ENCODE data around the gene CARD10.

Gene CARD10

GRCh38 chr22:37443977-37444376 lies 75.2 kb downstream of the CARD10 start:
- Histone ChIP-seq H3K79me2 (ENCODE audit: insufficient read depth, low read length) (no peaks in the 10 kb centered on the region), H4K20me1 (ENCODE audit: insufficient read depth, low read length, poor library complexity, severe bottlenecking) (no peaks in the 10 kb centered on the region), H3K9me2 (replicated peaks; ENCODE audit: low read depth, low read length) (no peaks in the 10 kb centered on the region), H3K4me3 (ENCODE audit: low read length, poor library complexity, severe bottlenecking) (no peak overlapping the region), H3K4me1 (ENCODE audit: insufficient read depth, low read length, poor library complexity, severe bottlenecking) (no peaks in the 10 kb centered on the region), H3K36me3 (ENCODE audit: insufficient read depth, low read length) (no peaks in the 10 kb centered on the region), H2AFZ (ENCODE audit: low read length) (no peak overlapping the region), H3K9me3 (ENCODE audit: insufficient read depth, low read depth, low read length) (no peaks in the 10 kb centered on the region), H3K9ac (ENCODE audit: low read depth, low read length, poor library complexity, severe bottlenecking) (no peak overlapping the region), H3K4me2 (ENCODE audit: low read depth, low read length, poor library complexity, severe bottlenecking) (no peak overlapping the region), H3F3A (ENCODE audit: low read depth) (no peaks in the 10 kb centered on the region), H3K27me3 (ENCODE audit: insufficient read depth, low read length, poor library complexity, severe bottlenecking) (no peaks in the 10 kb centered on the region)
- no peak for TF ChIP-seq CTCF (conservative IDR thresholded peaks at IDR 0.05; ENCODE audit: low read length)
- TF ChIP-seq EZH2phosphoT487 (IDR thresholded peaks at IDR 0.05; ENCODE audit: borderline replicate concordance): no peak

DNA sequence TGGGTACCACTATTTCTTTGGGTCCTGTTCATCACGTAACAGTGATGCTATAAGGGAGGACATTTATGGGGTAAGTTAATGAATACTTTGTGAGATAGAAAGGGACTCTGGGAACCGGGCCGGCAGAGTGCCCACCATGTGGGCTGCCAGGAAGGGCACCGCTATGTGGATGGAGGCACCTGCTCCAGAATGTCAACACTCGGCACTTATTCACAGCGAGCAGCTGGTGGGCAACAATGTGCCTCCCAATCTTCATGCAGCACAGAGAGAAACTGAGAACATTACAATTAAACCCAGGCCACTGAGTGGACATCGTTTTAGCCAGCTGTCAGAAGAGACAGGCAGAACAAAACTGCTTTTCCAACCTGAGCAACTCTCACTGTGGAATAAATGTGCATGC lies 76.1 kb downstream of the CARD10 start:
- TF ChIP-seq CTCF (conservative IDR thresholded peaks at IDR 0.05; ENCODE audit: low read length) (no peak), EZH2phosphoT487 (IDR thresholded peaks at IDR 0.05; ENCODE audit: borderline replicate concordance) (no peak)
- Histone ChIP-seq H3K79me2 (ENCODE audit: insufficient read depth, low read length) (no peaks in the 10 kb centered on the region), H3K9me3 (ENCODE audit: insufficient read depth, low read depth, low read length) (no peaks in the 10 kb centered on the region), H3K4me1 (ENCODE audit: insufficient read depth, low read length, poor library complexity, severe bottlenecking) (no peaks in the 10 kb centered on the region), H2AFZ (ENCODE audit: low read length) (no peak overlapping the region), H3K4me2 (ENCODE audit: low read depth, low read length, poor library complexity, severe bottlenecking) (no peak overlapping the region), H3F3A (ENCODE audit: low read depth) (no peaks in the 10 kb centered on the region), H3K36me3 (ENCODE audit: insufficient read depth, low read length) (no peaks in the 10 kb centered on the region), H4K20me1 (ENCODE audit: insufficient read depth, low read length, poor library complexity, severe bottlenecking) (no peaks in the 10 kb centered on the region), H3K27me3 (ENCODE audit: insufficient read depth, low read length, poor library complexity, severe bottlenecking) (no peaks in the 10 kb centered on the region), H3K4me3 (ENCODE audit: low read length, poor library complexity, severe bottlenecking) (no peak overlapping the region), H3K9me2 (replicated peaks; ENCODE audit: low read depth, low read length) (no peaks in the 10 kb centered on the region), H3K9ac (ENCODE audit: low read depth, low read length, poor library complexity, severe bottlenecking) (no peak overlapping the region)

DNA sequence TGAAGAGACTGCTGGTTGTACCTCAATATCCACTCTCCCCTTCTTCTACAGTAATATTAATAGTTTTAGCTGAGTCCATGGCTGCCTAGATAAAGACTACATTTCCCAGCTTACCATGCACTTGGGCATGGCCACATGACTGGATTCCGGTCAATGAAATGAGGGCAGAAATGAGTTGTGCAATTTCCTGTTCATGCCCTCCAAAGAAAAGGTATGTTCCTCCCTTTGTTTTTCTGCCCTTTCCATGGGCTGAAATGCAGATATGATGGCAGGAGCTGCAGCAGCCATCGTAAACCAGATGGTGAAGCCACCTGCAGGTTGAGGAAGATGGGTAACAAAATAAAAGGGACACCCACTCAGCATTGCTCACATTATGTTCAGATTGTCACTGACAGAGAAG lies 76.7 kb downstream of the CARD10 start:
- H3K4me3 ChIP-seq (ENCODE audit: low read length, poor library complexity, severe bottlenecking): no peak overlapping the region
- H3K9ac ChIP-seq (ENCODE audit: low read depth, low read length, poor library complexity, severe bottlenecking): no peak overlapping the region
- no peaks in the 10 kb centered on the region for H3K9me2 ChIP-seq (replicated peaks; ENCODE audit: low read depth, low read length)
- no peaks in the 10 kb centered on the region for H3K4me1 ChIP-seq (ENCODE audit: insufficient read depth, low read length, poor library complexity, severe bottlenecking)
- no peak overlapping the region for H2AFZ ChIP-seq (ENCODE audit: low read length)
- no peaks in the 10 kb centered on the region for H3K27me3 ChIP-seq (ENCODE audit: insufficient read depth, low read length, poor library complexity, severe bottlenecking)
- H3K9me3 ChIP-seq (ENCODE audit: insufficient read depth, low read depth, low read length): no peaks in the 10 kb centered on the region
- H3K79me2 ChIP-seq (ENCODE audit: insufficient read depth, low read length): no peaks in the 10 kb centered on the region
- no peaks in the 10 kb centered on the region for H3K36me3 ChIP-seq (ENCODE audit: insufficient read depth, low read length)
- TF ChIP-seq CTCF (conservative IDR thresholded peaks at IDR 0.05; ENCODE audit: low read length) (no peak), EZH2phosphoT487 (IDR thresholded peaks at IDR 0.05; ENCODE audit: borderline replicate concordance) (no peak)
- H4K20me1 ChIP-seq (ENCODE audit: insufficient read depth, low read length, poor library complexity, severe bottlenecking): no peaks in the 10 kb centered on the region
- H3K4me2 ChIP-seq (ENCODE audit: low read depth, low read length, poor library complexity, severe bottlenecking): no peak overlapping the region
- H3F3A ChIP-seq (ENCODE audit: low read depth): no peaks in the 10 kb centered on the region

Data from Loucy (cell line).